Measurements from ENCODE around the gene WASF2. TPM values are rescaled to one million over a fixed set of nuclear protein-coding genes. Genes with fewer than 3 reads are reported as not detected.
A peak's percentile ranks its signal among the peaks of the same experiment; 100 is the strongest.

The WASF2 gene
- total and polyA plus RNA-seq, 2 experiments from 2014 or later = 32.7 to 53.4 TPM

DNA sequence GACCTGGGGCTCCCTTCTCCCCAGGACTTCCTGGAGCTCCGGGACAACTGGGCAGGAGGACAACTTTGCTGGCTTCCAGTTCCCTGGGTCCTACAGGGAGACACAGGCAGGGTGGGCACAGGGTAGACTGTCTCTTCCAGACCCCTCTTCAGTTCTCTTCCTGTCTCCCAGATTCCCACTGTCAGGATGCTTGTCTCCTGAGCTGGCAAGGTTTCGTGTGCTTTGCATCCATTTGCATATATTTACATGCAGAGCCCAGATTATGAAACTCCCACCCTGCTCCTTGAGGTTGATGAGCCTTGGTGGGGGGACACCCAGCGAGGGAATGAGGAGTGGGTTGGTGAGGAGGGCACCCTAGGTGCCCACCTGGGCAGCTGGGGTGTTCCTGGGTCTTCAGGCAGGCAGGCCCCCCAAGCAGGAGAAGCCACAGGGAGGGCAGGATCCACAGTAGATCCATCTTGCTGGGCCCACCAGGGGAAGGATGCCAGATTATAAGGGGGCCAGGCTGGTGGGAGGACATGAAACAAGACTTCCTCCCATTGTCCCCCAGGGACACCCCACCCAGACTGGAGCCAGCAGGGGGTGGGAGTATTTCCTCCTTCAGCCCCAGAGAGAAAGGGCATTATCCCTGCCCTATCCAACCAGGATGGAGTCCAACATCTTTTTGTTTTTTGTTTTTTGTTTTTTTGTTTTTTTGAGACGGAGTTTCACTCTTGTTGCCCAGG lies 115.4 kb downstream of the WASF2 start, which contains the start of gene FCN3:
FCN3 (minus strand) TSS at position 463 of the 725 bp plus-strand sequence; CDS start at position 457, 6 bp downstream.
- no peak within 1 kb of the TSS for H3K27ac ChIP-seq
- H3K9me3 ChIP-seq (ENCODE audit: low read depth) = no peaks in the 10 kb centered on the region
- no peak for DNase-seq (ENCODE audit: low read depth in 1 of 2, low spot score in 1 of 2)
- TF ChIP-seq CTCF (IDR thresholded peaks at IDR 0.05; ENCODE audit: low read depth, low read length) = no peak
- H3K36me3 ChIP-seq = no peaks in the 10 kb centered on the region
- H3K27me3 ChIP-seq = no peaks in the 10 kb centered on the region
- no peak within 1 kb of the TSS for H3K4me3 ChIP-seq
- no peaks in the 10 kb centered on the region for H3K4me1 ChIP-seq (ENCODE audit: low read depth)

DNA sequence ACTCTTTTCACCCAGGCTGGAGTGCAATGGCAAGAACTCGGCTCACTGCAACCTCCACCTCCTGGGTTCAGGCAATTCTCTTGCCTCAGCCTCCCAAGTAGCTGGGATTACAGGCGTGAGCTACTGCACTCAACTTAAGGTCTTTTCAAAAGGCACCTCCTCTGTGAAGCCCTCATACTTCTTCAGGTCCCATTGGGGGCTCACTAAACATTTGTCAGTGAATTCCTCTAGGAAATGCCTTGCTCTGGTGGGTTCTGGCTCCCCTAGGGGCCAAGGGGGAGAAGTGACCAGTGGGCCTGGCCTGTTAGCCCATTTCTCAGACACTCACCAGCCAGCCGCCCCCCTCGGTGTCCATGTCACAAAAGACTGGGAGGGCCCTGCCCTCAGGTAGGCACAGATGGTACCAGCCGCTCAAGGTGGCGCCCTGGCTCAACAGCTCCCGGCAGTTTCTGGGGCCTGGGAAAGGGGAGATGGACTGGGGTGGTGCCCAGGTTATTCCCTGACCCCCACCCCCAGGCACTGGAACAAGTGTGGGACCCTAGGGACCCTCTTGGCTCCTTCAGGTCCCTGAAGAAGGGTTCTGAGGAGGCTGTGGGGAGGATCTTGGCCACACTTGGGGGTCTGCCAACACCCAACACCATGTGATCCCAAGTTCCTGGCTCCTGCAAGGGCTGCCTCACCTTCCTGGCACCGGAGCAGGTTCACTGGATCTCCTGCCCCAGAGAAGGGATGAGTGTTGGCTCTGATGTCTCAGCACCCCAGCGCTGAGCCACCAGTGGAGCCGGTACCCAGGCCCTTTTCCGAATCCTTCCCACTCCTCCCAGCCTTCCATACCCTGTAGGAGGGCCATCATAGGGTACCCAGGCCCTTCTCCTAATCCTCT lies 116.9 kb downstream of the WASF2 start:
- H3K9me3 ChIP-seq (ENCODE audit: low read depth) = no peaks in the 10 kb centered on the region
- no peaks in the 10 kb centered on the region for H3K36me3 ChIP-seq
- TF ChIP-seq CTCF (IDR thresholded peaks at IDR 0.05; ENCODE audit: low read depth, low read length) = peak; percentile 43
- peak in 1 of 2 donors; percentile 18 for DNase-seq (ENCODE audit: low read depth in 1 of 2, low spot score in 1 of 2)
- no peaks in the 10 kb centered on the region for H3K27me3 ChIP-seq
- no peak overlapping the region for H3K4me3 ChIP-seq
- H3K4me1 ChIP-seq (ENCODE audit: low read depth) = no peaks in the 10 kb centered on the region
- no peak overlapping the region for H3K27ac ChIP-seq

DNA sequence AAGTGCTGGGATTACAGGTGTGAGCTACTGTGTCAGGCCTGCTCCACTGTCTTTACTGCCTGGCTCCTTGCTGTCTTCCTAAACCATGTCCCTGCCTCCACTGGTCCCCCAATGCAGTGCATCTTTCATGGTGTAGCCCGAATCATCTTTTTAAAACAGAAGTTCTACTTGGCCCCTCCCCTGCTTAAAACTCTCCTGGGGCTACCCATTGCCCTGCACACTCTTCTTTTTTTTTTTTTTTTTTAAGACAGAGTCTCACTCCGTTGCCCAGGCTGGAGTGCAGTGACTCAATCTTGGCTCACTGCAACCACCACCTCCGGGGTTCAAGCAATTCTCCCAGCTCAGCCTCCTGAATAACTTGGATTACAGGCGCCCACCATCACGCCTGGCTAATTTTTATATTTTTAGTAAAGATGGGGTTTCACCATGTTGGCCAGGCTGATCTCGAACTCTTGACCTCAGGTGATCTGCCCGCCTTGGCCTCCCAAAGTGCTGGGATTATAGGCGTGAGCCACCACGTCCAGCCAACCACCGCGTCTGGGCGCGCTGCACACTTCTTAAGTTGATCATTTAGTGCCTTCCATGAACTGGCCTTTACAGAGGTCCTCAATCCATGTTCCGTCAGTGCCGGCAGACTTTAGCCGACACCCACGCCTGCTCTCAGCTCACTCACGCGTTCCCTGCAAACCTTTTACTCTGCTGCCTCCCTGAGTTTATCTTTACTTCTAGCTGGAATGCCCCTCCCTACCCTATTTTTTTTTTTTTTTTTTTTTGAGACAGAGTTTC lies 117.8 kb downstream of the WASF2 start:
- H3K4me1 ChIP-seq (ENCODE audit: low read depth) = peaks cover under 1% of the 10 kb centered on the region
- no peaks in the 10 kb centered on the region for H3K27me3 ChIP-seq
- no peak overlapping the region for H3K4me3 ChIP-seq
- no peak overlapping the region for H3K27ac ChIP-seq
- no peaks in the 10 kb centered on the region for H3K36me3 ChIP-seq
- TF ChIP-seq CTCF (IDR thresholded peaks at IDR 0.05; ENCODE audit: low read depth, low read length) = no peak
- no peaks in the 10 kb centered on the region for H3K9me3 ChIP-seq (ENCODE audit: low read depth)
- DNase-seq (ENCODE audit: low read depth in 1 of 2, low spot score in 1 of 2) = no peak

- Histone ChIP-seq H3K4me3 (no peak overlapping the region), H3K27ac (no peak overlapping the region), H3K27me3 (no peaks in the 10 kb centered on the region), H3K9me3 (ENCODE audit: low read depth) (no peaks in the 10 kb centered on the region), H3K4me1 (ENCODE audit: low read depth) (peaks cover 3% of the 10 kb centered on the region), H3K36me3 (no peaks in the 10 kb centered on the region)
- peak in 1 of 2 donors; percentile 34 for DNase-seq (ENCODE audit: low read depth in 1 of 2, low spot score in 1 of 2)
- peak; percentile 26 for TF ChIP-seq CTCF (IDR thresholded peaks at IDR 0.05; ENCODE audit: low read depth, low read length)
These were observed 120.9 kb downstream of the WASF2 start for GRCh38 chr1:27368869-27369582.
